Measurements from ENCODE around the gene VPREB3.

VPREB3 gene

GRCh38 chr22:23781511-23782183 is 27.4 kb upstream of the VPREB3 start:
- TF ChIP-seq ZFX (IDR thresholded peaks at IDR 0.05) (no peak), CTCF (conservative IDR thresholded peaks at IDR 0.05) (no peak)
- no peak overlapping the region for H3K27ac ChIP-seq

GRCh38 chr22:23781065-23781464 is 26.8 kb upstream of the VPREB3 start:
- no peak overlapping the region for H3K27ac ChIP-seq
- TF ChIP-seq CTCF (conservative IDR thresholded peaks at IDR 0.05) (no peak), ZFX (IDR thresholded peaks at IDR 0.05) (no peak)

- H3K27ac ChIP-seq: no peak overlapping the region
- TF ChIP-seq CTCF (conservative IDR thresholded peaks at IDR 0.05): no peak
- no peak for TF ChIP-seq ZFX (IDR thresholded peaks at IDR 0.05)
Observed at GRCh38 chr22:23780146-23780748, 26.0 kb upstream of the VPREB3 start.

- no peak for TF ChIP-seq CTCF (conservative IDR thresholded peaks at IDR 0.05)
- no peak for TF ChIP-seq ZFX (IDR thresholded peaks at IDR 0.05)
- H3K27ac ChIP-seq: no peak overlapping the region
Observed at GRCh38 chr22:23779731-23780130, 25.5 kb upstream of the VPREB3 start.

- TF ChIP-seq ZFX (IDR thresholded peaks at IDR 0.05) (no peak), CTCF (conservative IDR thresholded peaks at IDR 0.05) (no peak)
Observed at GRCh38 chr22:23779083-23779482, 24.9 kb upstream of the VPREB3 start.

GRCh38 chr22:23778577-23778900 is 24.3 kb upstream of the VPREB3 start:
- H3K27ac ChIP-seq: no peak overlapping the region
- TF ChIP-seq ZFX (IDR thresholded peaks at IDR 0.05) (no peak), CTCF (conservative IDR thresholded peaks at IDR 0.05) (no peak)

More at GRCh38 chr22:23779083-23779482, 24.9 kb upstream of the VPREB3 start:
- H3K27ac ChIP-seq: no peak overlapping the region

- no peak overlapping the region for H3K27ac ChIP-seq
- TF ChIP-seq ZFX (IDR thresholded peaks at IDR 0.05) (no peak), CTCF (conservative IDR thresholded peaks at IDR 0.05) (no peak)
Observed at GRCh38 chr22:23777776-23778576, 23.8 kb upstream of the VPREB3 start.
